ENCODE results near the gene ATXN7L3.

The ATXN7L3 gene

DNA sequence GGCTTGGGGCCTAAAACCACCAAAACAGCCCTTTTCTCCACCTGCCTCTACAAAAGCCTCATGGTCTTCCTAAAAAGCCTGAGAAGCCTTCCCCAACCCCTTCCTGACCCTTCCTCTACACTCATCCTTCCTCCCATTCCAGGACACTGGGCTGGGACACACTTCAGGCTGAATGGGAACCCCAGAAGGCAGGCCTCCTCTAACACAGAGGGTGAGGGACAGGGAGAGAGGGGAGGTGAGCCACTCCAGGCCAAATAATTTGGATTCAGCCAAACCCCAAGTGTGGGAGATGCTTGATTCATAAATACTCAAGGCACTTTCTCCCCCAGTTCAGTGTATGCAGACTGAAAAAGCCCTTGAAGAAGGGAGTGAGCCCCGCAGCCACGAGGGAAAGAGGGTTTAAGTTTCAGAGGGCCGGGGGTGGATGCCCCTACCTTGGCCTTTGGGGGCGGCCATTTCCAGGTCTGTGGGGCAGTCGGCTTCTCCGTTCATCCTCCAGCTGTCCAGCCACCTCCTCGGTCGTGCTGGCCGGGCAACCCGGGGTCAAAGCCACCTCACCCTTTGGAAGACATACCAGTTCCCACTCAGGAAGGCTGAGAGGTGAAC is 18.2 kb upstream of the ATXN7L3 start:
- DNase-seq = no peak

DNA sequence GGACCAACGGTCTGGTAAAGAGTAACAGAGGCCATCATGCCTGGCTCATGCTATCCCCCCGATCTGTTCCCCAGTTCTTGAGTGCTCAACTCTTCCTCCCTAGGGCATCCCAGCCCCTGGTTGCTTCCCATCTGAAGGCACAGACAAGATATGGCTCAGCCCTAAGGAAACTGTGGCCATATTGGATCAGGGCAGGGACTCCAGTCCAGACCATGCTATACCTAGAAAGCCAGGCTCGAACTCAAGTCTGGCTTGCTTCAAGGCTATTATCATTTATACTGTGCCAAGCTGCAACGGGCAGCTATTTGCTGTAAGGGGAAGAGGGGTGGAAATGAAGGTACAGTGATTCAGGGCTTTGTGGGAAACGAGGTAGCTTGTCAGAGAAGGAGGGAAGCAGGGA is 17.0 kb upstream of the ATXN7L3 start:
- DNase-seq = no peak

- peak; percentile 55 to 59 for DNase-seq
Measured at GRCh38 chr17:44216173-44216572, 16.5 kb upstream of the ATXN7L3 start.

- DNase-seq = no peak
Measured at GRCh38 chr17:44214896-44215295, 15.2 kb upstream of the ATXN7L3 start.

- no peak for DNase-seq
Measured at GRCh38 chr17:44214230-44214494, 14.5 kb upstream of the ATXN7L3 start.

DNA sequence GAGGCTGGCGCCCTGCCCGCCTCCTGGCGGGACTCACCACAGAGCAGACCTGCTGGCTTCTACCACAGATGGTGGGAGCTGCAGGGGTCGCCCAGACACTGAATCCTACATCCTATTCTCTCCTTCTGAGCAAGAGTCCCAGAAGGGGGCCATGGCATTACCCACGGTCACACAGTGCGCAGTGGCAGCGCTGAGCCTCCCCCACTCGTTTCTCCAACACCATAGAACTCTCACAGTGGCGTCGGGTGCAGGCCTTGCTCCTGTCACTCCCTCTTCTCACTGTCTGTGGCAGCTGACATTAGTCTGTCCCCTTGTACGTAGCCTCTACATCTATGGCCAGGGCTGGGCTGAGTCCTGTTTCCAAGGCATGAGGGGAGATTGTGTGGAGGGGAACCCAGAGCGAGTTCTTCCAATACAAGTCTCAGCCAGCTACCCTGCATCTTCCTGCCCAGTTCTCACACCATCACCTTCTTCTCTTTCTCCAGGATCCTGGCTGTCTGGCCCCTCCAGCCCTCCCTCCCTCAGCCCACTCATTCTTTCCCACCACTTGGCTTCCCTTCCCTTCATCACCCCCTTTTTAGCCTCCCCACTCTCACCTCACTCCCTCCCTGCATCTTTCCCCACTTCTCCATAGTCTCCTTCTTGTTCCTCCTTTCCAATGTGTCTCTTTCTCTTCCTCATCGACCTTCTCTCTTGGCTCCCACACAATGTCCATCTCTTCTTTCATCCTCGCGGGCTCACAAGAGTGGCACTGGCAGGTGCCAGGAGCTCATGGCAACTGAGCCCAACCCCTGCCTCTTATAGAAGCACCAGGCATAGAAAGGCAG is 13.9 kb upstream of the ATXN7L3 start:
- no peak for DNase-seq

DNA sequence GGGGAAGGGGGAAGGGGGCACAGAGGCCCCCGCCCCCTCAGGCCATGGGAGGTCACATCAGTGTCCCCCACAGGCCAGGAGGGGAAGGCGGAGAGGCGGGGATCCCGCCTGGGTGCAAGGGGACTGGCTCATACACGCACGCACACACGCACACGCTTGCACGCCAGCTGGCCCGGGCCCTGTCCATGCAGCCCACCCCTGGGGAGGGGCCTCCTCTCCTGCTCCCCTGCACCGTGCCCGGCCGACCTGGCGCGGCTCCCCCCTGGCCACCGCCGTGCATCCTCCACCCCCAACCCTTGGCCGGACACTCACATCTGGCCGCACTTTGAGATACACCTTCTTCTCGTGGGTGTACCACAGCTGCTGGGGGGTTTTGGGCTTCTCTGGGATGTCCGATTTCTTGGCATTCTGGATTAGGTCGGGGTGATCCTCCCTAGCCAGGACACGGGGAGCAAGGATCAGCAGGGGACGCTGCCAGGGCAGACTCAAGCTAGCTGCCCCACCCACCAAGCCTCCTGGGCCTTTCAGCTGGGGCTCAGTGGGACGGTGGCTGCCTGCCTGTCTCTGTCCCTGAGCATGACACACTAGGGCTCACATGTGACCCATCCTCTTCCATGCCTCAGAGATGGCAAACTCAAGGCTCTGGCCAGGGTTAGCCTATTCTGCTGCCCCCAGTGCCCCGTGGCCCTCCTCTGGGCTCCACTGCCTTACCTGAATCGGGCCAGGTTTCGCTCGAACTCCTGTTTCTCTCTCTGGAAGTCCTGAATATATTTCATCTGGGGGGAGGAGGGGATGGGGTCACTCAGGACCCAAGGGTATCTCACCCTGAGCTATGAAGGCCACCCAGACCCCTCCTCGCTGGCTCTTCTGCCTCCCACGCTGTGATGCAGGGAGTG is 13.1 kb upstream of the ATXN7L3 start:
- DNase-seq = no peak

- DNase-seq = no peak
Measured at GRCh38 chr17:44211281-44212265, 11.9 kb upstream of the ATXN7L3 start.

DNA sequence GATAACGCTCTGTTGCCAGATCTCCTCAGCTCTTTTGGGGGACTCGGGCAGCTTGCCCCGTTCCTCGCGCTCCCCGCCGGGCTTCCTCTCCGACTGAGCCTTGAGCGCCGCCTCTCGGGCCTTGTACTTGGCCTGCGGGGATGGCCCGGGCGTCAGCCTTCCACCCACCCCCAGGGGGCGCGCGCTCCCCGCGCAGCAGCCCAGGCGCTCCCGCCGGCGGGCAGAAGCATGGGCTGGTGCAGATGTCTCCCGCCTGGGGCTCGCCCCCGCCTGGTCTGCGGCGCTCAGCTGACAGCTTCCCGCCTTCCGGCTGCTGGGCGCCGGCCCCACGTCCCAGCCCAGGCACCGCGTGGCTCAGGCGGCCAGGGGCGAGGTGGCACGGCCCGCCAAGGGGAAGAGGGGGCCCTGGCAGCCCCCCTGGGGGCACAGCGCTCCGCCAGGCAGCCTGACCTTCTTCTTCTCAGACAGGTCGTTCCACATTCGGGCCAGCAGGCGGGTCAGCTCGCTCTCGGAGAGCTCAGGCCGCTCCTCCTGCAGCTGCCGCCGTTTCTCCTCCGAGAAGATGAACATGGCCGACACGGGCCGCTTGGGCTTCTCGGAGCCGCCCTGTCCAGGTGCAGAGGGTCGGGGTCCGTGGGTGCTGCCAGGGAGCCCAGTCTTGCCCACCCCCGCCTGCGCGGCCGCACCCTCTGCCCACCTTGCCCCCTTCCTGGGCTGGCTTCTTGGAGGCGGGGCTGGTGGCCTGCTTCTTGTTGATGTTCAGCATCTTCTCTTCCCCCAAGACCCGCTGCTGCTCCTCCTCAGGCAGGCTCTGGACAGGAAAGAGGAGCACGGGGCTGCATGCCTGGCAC is 10.9 kb upstream of the ATXN7L3 start:
- DNase-seq = peak; percentile 91 to 94

DNA sequence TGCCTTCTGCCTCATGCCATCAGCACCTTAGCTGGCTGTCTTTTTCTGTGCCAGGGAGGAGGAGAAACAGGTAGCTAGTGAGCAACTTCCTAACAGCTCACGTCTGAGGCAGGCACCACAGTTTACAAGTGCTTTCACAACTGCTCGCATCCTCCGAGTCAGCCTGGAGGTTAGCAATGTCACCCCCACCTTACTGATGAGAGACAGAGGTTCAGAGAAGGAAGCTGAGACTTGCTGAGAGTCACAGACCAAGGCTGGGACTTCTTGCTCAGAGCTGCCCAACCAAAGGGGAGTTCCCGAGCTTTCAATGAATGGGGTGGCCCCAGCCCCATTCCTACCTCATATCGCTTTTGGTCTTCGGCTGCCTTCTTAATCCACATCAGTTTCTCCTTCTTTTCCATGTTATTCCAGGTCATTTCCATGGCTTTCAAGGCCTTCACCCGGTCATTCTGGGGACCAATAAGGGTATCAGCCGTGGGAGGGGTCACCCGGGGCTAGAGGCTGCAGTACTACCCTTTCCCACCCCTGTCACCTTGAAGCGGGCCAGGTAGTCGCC is 10.2 kb upstream of the ATXN7L3 start:
- DNase-seq = no peak

- DNase-seq = no peak
Measured at GRCh38 chr17:44207743-44208142, 8.1 kb upstream of the ATXN7L3 start.

- no peak for DNase-seq
Measured at GRCh38 chr17:44207319-44207718, 7.6 kb upstream of the ATXN7L3 start.

DNA sequence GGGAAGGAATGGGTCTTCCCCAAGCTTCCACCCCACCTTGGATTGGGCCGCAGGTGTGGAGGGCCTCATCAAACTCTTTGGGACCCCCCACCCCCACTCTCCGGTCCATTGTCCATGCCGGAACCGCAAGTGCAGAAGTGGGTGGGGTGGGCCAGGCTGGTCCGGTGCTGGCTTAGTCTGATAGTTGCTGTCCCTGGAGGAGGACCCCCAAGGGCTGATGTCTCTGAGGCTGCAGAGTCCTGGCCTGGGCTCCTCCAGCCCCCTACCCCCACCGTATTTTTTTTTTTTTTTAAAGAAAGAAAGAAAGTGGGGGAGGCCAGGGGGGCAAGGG is 7.1 kb upstream of the ATXN7L3 start:
- DNase-seq = no peak

- no peak for DNase-seq
Measured at GRCh38 chr17:44205962-44206824, 6.5 kb upstream of the ATXN7L3 start.

GRCh38 chr17:44204441-44204882 is 4.8 kb upstream of the ATXN7L3 start:
- no peak for DNase-seq

GRCh38 chr17:44203731-44204440 is 4.2 kb upstream of the ATXN7L3 start:
- DNase-seq = peak; percentile 58 to 73

GRCh38 chr17:44202756-44203155 is 3.1 kb upstream of the ATXN7L3 start:
- DNase-seq = no peak

DNA sequence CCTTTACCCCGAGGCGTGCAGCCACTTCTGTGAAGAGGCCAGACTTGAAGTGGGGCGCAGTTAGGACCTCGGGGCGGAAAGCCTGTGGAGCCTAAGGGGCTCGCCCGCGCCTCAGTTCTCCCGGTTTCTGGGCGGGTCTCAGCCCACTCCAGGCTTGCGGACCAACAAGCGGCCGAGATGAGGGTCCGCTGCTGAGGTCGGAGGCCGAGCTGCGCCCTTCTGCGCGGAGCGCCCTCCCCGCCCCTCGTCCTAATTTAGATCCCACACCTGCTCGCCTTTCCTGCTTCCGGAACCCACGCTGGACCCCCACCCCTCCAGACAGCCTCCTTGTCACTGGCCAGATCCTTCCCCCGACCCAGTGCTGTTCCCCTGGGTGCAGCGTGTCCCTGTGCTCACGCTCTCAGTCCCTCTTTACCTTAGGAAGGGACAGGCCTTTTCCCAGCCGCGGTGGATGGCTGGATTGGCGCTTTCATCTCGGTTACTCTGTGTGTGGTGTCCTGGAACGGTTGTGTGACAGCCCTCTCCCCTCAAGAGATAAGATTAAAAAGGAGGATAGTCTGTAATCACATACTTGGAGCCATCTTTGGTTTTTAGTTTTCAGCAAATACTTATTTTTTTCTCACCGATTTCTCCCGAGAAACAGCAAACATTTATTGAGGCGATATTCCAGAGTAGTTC is 933 bp upstream of the ATXN7L3 start:
- no peak for DNase-seq

Data from CD4-positive, alpha-beta T cell treated with Interferon alpha-2 for 1 hour (primary cell).